VCaP (cell line): ENCODE measurements around the gene CACNA1B.

Source experiments
- H3K27ac ChIP-seq: fragments of 450-650 bp; 2 replicates; pipeline ENCODE4 v1.5.1; 2017
- TF ChIP-seq, protein P1 (sequence below): fragments of 450-650 bp; conservative IDR thresholded peaks from 2 replicates; pipeline ENCODE4 v1.5.1; 2017; ENCODE audit warnings: mild to moderate bottlenecking, moderate library complexity

CACNA1B gene

DNA sequence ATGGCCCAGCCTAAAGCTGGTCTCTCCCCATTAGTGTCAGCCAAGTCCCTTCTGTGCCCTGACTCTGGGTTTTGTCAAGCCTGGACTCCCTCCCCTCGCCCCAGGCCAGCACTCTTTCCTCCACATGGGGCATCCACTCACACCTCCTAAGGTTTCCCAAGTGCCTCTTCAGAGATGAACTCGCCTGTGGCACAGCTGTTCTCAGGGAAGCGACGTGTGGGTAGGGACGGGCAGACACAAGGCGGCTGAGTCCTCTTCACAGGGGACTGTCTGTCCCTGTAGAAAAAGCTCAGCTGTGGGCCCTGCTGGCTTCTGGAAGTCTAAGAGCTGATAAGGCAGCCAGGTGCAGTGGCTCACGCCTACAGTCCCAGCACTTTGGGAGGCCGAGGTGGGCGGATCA lies 78.5 kb downstream of the CACNA1B start:
- no peak overlapping the region for H3K27ac ChIP-seq
- TF ChIP-seq, protein P1, sequence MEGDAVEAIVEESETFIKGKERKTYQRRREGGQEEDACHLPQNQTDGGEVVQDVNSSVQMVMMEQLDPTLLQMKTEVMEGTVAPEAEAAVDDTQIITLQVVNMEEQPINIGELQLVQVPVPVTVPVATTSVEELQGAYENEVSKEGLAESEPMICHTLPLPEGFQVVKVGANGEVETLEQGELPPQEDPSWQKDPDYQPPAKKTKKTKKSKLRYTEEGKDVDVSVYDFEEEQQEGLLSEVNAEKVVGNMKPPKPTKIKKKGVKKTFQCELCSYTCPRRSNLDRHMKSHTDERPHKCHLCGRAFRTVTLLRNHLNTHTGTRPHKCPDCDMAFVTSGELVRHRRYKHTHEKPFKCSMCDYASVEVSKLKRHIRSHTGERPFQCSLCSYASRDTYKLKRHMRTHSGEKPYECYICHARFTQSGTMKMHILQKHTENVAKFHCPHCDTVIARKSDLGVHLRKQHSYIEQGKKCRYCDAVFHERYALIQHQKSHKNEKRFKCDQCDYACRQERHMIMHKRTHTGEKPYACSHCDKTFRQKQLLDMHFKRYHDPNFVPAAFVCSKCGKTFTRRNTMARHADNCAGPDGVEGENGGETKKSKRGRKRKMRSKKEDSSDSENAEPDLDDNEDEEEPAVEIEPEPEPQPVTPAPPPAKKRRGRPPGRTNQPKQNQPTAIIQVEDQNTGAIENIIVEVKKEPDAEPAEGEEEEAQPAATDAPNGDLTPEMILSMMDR = no peak

DNA sequence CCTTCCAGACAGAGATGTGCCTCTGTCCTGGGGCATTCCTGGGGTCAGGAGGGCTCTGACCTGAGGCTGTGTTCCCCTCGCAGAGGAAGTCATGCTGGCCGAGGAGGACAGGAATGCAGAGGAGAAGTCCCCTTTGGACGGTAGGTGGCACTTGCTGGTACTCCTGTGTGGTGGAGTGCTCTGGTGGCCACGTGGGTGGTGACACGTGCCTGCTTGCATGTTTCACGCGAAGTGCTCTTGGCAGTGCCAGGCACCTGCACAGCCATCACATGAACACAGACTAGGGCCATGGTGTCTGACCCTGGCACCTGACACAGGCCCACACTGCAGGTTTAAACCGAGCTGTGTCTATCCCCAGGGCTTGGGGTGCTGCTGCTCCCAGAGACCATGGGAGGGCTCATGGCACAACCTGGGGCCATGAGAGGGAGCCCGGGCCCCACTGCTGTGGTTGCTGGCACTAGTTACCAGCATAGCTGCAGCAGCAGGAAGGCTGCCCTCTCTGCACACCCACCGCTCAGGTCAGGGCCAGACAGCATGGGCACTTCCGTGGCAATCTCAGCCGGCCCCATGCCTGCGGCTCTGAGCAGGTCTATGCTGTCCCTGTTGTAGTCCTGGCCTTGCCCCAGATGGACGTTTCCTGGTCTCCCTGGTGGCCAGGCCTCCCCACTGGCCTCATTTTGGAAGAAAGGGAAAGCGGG lies 79.3 kb downstream of the CACNA1B start:
- H3K27ac ChIP-seq = no peak overlapping the region
- TF ChIP-seq, protein P1 = no peak

DNA sequence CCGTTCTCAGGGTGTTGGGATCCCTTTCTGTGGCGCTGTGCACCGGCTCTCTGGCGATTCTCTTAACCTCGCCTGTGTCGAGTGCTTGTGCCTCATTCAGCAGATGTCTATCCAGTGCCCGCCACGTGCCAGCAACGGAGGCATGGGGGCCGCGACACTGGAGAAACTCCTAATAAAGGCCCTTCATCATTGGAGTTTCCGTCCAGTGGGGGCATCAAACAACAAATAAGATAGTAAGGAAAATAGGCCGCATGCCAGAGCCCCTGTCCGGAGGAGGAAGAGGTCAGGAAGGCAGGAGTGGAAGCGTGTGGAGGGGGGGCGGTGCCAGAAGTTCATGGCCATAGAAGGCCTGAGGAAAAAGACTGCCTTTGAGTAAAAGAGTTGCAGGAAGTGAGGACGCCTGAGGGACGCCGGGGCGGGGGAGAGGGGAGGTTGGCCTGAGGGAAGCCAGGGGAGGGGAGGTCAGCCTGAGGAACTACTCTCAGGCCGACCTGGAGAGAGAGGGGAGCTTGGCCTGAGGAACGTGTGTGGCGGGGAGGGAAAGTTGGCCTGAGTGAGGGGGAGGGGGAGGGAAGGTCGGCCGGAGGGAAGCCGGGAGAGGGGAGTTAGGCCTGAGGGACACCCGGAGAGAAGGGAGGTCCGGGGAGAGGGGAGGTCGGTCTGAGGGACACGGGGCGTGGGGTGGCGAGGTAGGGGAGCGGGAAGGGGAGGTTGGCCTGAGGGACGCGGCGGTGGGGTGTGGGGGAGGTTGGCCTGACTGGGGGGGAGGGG lies 82.2 kb downstream of the CACNA1B start:
- no peak overlapping the region for H3K27ac ChIP-seq
- TF ChIP-seq, protein P1 = no peak

DNA sequence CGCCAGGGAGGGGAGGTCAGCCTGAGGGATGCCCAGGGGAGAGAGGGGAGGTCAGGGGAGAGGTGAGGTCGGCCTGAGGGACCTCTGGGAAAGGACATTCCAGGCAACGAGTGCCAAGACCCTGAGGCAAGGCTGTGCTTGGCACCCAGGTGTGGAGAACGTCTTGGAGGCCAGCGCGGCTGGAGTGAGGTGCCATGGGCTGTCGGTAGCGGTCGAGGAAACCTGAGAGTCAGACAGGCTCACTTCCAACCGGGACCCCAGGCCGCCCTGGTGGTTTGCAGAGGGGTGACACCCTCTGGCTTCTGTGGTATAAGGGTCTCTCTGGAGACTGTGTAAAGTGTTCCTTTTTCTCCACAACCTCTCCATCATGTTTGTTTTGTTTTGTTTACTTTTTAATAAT lies 82.9 kb downstream of the CACNA1B start:
- TF ChIP-seq, protein P1 = no peak; the same call in 1 of the 2 replicates
- H3K27ac ChIP-seq = no peak overlapping the region

DNA sequence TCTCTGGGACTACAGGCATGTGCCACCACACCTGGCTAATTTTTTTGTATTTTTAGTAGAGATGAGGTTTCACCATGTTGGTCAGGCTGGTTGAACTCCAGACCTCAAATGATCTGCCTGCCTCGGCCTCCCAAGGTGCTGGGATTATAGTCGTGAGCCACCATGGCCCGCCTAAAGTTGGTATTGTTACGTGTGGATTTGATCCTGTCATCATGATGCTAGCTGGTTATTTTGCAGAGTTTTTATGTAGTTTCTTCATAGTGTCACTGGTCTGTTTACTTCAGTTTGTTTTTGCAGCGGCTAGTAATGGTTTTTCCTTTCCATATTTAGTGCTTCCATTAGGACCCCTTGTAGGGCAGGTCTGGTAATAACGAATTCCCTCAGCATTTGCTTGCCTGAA lies 85.9 kb downstream of the CACNA1B start:
- TF ChIP-seq, protein P1 = no peak
- no peak overlapping the region for H3K27ac ChIP-seq

DNA sequence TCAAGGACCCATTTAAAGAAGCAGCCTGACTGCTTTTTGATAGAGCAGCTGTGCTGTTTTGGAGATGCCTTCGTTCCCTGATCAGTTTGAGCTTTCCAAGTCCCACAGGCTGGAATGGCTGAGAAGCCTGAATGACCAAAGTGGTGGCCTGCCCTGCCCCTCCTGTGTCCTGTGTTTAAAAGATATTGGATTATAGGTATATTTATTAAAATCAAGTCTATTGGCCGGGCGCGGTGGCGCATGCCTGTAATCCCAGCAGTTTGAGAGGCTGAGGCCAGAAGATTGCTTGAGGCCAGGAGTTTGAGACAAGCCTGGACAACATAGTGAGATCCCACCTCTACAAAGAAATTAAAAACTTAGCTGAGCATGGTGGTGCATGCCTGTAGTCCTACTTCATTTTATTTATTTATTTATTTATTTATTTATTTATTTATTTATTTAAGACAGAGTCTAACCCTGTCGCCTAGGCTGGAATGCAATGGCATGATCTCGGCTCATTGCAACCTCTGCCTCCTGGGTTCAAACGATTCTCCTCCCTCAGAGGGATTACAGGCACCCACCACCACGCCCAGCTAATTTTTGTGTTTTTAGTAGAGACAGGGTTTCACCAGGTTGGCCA lies 87.7 kb downstream of the CACNA1B start:
- TF ChIP-seq, protein P1 = no peak
- H3K27ac ChIP-seq = no peak overlapping the region

DNA sequence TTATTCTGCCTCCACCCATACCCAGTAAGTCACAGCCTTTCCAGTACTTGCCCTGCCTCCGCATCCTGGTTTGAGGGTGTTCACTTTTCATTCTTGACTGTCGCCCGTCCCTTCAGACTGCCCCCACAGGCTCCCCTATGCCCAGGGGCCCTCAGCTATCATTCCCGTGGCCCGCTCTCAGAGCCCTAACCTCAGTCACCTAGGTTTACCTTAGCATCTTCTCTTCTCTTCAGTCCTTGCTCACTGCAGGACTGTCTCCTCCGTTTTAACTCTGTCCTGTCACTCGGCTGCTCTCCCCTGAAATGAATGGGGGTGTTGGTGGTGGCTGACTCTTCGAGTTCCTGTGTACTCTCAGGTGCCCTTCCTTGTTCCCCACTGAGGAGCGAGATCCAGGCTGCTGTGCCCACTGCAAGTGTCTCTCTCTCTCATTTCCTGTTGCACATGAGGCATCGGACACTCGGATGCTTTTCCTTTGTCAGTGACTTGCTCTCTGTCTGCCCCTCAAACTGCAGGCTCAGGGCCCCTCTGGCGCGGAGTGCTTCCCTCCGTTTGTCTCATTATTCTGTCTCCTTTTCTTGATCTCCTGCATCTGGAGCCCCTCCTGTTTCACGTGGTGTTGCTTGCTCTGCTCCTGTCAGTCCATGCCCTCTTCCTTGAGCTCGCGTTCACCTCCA lies 89.8 kb downstream of the CACNA1B start:
- TF ChIP-seq, protein P1 = no peak

More for the DNA sequence above, 89.8 kb downstream of the CACNA1B start:
- H3K27ac ChIP-seq = no peak overlapping the region
